Endothelial cell of umbilical vein (primary cell): ENCODE data around the gene COL6A2. TPM values are rescaled to one million over a fixed set of nuclear protein-coding genes. Genes with fewer than 3 reads are reported as not detected.

Source experiments
- BruUV-seq: library from RNA; stranded (reverse); fragments of 400-500 nt; replicated peaks from 2 replicates; lab custom pipeline; 2021; lab: Mats Ljungman, UMichigan
- CTCF ChIA-PET: fragments of 300-600, 350-600 bp; sonication (Branson Sonifier 250); formaldehyde crosslinking; loops from one replicate; lab custom pipeline; 2021; ENCODE audit warnings: antibody characterized with exemption, inconsistent platforms; lab: Charles Lee
- POLR2A ChIA-PET: fragments of 300-600, 350-600 bp; sonication (Branson Sonifier 250); formaldehyde crosslinking; loops from one replicate; lab custom pipeline; 2021; ENCODE audit warnings: antibody characterized with exemption, inconsistent platforms; lab: Charles Lee
- DNase-seq: peaks from one replicate; pipeline ENCODE4 v3.0.0-alpha.2; 2011; ENCODE audit warnings: low read depth, low spot score
- FAIRE-seq: peaks from 2 replicates; lab custom pipeline; 2011; peaks lifted over from hg19 to GRCh38; lab: Jason Lieb, UNC
- H2AFZ ChIP-seq: 2 replicates; pipeline ENCODE4 v1.6.0; 2012; ENCODE audit warnings: low read depth, low read length, control low read depth, inconsistent platforms
- H3K27ac ChIP-seq: 2 replicates; pipeline ENCODE4 v1.5.1; 2011; ENCODE audit warnings: low read depth, mild to moderate bottlenecking, control low read depth, low read length, moderate library complexity; ENCODE audit not compliant: insufficient read depth
- H3K27me3 ChIP-seq, 2 experiments: 2 replicates each; pipeline versions ENCODE4 v1.6.0 to v1.6.1; 2011; ENCODE audit warnings: low read length in 2 of 2, mixed read lengths in 1 of 2; ENCODE audit not compliant: control insufficient read depth in 2 of 2, insufficient read depth in 2 of 2
- H3K36me3 ChIP-seq, 2 experiments: 2 replicates in 1 of 2; 3 replicates in 1 of 2; pipeline ENCODE4 v1.5.1; 2011; ENCODE audit warnings: low read length in 2 of 2, mild to moderate bottlenecking in 1 of 2, moderate library complexity in 1 of 2; ENCODE audit not compliant: control insufficient read depth in 2 of 2, insufficient read depth in 2 of 2; ENCODE audit errors: extremely low read depth in 1 of 2
- H3K4me1 ChIP-seq: 3 replicates; pipeline ENCODE4 v1.5.1; 2011; ENCODE audit warnings: mild to moderate bottlenecking, low read length; ENCODE audit not compliant: control insufficient read depth, insufficient read depth; ENCODE audit errors: extremely low read depth
- H3K4me2 ChIP-seq: 2 replicates; pipeline ENCODE4 v1.6.1; 2011; ENCODE audit warnings: low read length, control low read depth, mixed read lengths; ENCODE audit not compliant: insufficient read depth
- H3K4me3 ChIP-seq, 3 experiments: fragments of 200-600 bp in 1 of 3; sonication (generic), shearing (Covaris generic) in 1 of 3; replicated peaks in 1 of 3; 2 replicates each; pipeline ENCODE4 v1.5.1; 2011 to 2016; ENCODE audit warnings: control low read depth in 3 of 3, low read length in 3 of 3, mild to moderate bottlenecking in 2 of 3, inconsistent platforms in 1 of 3, low read depth in 1 of 3, moderate library complexity in 1 of 3; ENCODE audit not compliant: insufficient read depth in 1 of 3
- H3K79me2 ChIP-seq: 2 replicates; pipeline ENCODE4 v1.6.0; 2012; ENCODE audit warnings: low read length, inconsistent platforms; ENCODE audit not compliant: control insufficient read depth, insufficient read depth
- H3K9ac ChIP-seq: replicated peaks from 2 replicates; pipeline ENCODE3; 2011; ENCODE audit warnings: low read length, control low read depth; ENCODE audit not compliant: insufficient read depth; ENCODE audit errors: extremely low read depth
- H3K9me1 ChIP-seq: replicated peaks from 3 replicates; pipeline ENCODE4 v1.6.0; 2011; ENCODE audit warnings: mild to moderate bottlenecking, low read length; ENCODE audit not compliant: control insufficient read depth, insufficient read depth; ENCODE audit errors: extremely low read depth
- H3K9me3 ChIP-seq: replicated peaks from 2 replicates; pipeline ENCODE4 v1.5.1; 2012; ENCODE audit warnings: low read length, inconsistent platforms; ENCODE audit not compliant: control insufficient read depth, insufficient read depth
- H4K20me1 ChIP-seq: replicated peaks from 2 replicates; pipeline ENCODE3; 2011; ENCODE audit warnings: mild to moderate bottlenecking, low read length; ENCODE audit not compliant: control insufficient read depth, insufficient read depth; ENCODE audit errors: extremely low read depth
- EZH2 ChIP-seq: IDR thresholded peaks from 2 replicates; pipeline ENCODE4 v1.6.1; 2012; ENCODE audit warnings: borderline replicate concordance, low read depth, mild to moderate bottlenecking, moderate library complexity, low read length, inconsistent platforms; ENCODE audit not compliant: severe bottlenecking
- FOS ChIP-seq: IDR thresholded peaks from 2 replicates; pipeline ENCODE4 v1.6.1; 2011; ENCODE audit warnings: mild to moderate bottlenecking, low read length, moderate library complexity, borderline replicate concordance; ENCODE audit not compliant: insufficient read depth
- GATA2 ChIP-seq: IDR thresholded peaks from 2 replicates; pipeline ENCODE4 v1.7.0; 2011; ENCODE audit warnings: low read depth, mild to moderate bottlenecking, moderate library complexity, mixed read lengths, low read length; ENCODE audit not compliant: insufficient read length, insufficient read depth
- JUN ChIP-seq: IDR thresholded peaks from 2 replicates; pipeline ENCODE4 v1.6.1; 2011; ENCODE audit warnings: borderline replicate concordance, low read depth; ENCODE audit not compliant: insufficient read length, insufficient read depth
- MYC ChIP-seq: IDR thresholded peaks from one replicate; pipeline ENCODE4 v1.6.1; 2011; ENCODE audit warnings: mild to moderate bottlenecking, low read depth, low read length
- POLR2A ChIP-seq: IDR thresholded peaks from 2 replicates; pipeline ENCODE4 v1.6.1; 2012; ENCODE audit warnings: low read depth, mild to moderate bottlenecking, control low read depth, low read length
- POLR2AphosphoS5 ChIP-seq: IDR thresholded peaks from 2 replicates; pipeline ENCODE4 v1.6.1; 2012; ENCODE audit warnings: low read depth, mild to moderate bottlenecking, control low read depth, low read length, moderate library complexity; ENCODE audit not compliant: insufficient read depth
- dilution Hi-C: fragments of 300-500 bp; cut with MboI; formaldehyde crosslinking; loops from one replicate; pipeline ENCODE4 v1.15.0; 2019; ENCODE audit warnings: low sequenced_read_pairs; ENCODE audit not compliant: extremely low pct_ligation_motif_present
- intact Hi-C: fragments of 100-400 bp; cut with micrococcal nuclease; formaldehyde crosslinking; loops from one replicate; pipeline ENCODE4 v1.10.0; 2022
- polyA plus RNA-seq, 4 experiments: library from polyadenylated mRNA; depleted of rRNA in 3 of 4; stranded (reverse) in 3 of 4; unstranded in 1 of 4; fragments of >200 nt; gene quantifications; 2 replicates each; pipeline versions ENCODE4 v1.2.1 to v1.2.3, GENCODE V29; 2011 to 2012; ENCODE audit warnings: missing spikeins in 1 of 4
- total RNA-seq: library from RNA; stranded (reverse); gene quantifications from 2 replicates; pipeline ENCODE4 v1.2.3, GENCODE V29; 2021
- TF ChIP-seq, protein P1 (sequence below), 2 donors: IDR thresholded peaks; 1 replicate in 1 of 2; 2 replicates in 1 of 2; pipeline ENCODE4 v1.5.1; 2011; ENCODE audit warnings: low read length in 2 of 2, mild to moderate bottlenecking in 2 of 2, moderate library complexity in 2 of 2, control low read depth in 1 of 2, inconsistent platforms in 1 of 2, low read depth in 1 of 2; ENCODE audit not compliant: insufficient read depth in 1 of 2; ENCODE audit errors: extremely low read depth in 1 of 2
- TF ChIP-seq, protein P2 (sequence below): IDR thresholded peaks from 2 replicates; pipeline ENCODE4 v1.6.1; 2011; ENCODE audit not compliant: insufficient read depth, insufficient read length

Gene COL6A2
- total and polyA plus RNA-seq, 2 donors (not counting 3 experiments of a cell fraction or from before 2014, with no cell fraction given) = 3.4 to 6.1 TPM

DNA sequence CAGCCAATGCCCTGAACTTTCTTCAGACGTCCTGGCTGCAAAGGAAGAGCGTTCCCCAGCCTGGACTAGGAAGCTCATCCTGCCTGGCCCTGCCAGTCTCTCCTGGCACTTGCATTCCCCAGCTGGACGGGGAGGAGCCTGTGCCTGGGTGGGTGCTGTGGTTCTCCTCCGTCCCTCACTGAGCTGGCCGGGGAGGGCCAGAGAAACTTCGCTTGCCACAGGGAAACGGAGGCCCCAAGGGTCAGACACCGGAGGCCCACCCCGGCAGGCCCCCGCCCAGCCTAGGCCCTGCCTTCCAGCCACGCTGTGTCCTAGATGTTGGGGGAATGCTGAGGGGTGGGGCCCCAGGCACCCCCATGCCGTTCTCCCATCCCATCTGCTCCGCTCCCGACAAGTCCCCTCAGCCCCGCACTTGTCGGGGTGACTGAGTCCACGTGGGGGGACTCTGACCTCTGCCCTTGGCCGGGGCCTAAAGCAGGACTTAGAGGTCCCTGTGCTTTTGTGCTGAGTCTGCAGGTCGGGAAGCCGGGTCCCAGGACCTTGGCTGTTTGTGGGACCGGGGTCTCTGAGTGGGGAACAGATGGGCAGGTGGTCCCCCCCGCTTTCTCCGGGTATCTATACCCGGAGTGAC, 52.7 kb downstream of the COL6A2 start:
- ChIA-PET CTCF (interaction anchor here (1.6 kb wide), 1 partner anchor 8 kb away, joined by 6 read pairs; no protein-coding TSS in a partner anchor), POLR2A (no interaction called here)
- no peak for FAIRE-seq
- intact Hi-C loops (loop anchor here (5.0 kb wide), 1 partner anchor 37 kb away; no protein-coding TSS in a partner anchor), dilution Hi-C loops (no loop called here)
- no TSS peak for BruUV-seq
- Histone ChIP-seq H3K36me3 (no peaks in the 10 kb centered on the region), H3K27me3 (no peaks in the 10 kb centered on the region), H4K20me1 (no peaks in the 10 kb centered on the region), H2AFZ (no peak overlapping the region), H3K9me3 (no peaks in the 10 kb centered on the region), H3K79me2 (no peaks in the 10 kb centered on the region), H3K4me1 (no peaks in the 10 kb centered on the region), H3K27ac (no peak overlapping the region), H3K9me1 (no peaks in the 10 kb centered on the region), H3K4me3 (no peak overlapping the region), H3K4me2 (no peak overlapping the region), H3K9ac (no peak overlapping the region)
- TF ChIP-seq EZH2 (no peak), GATA2 (no peak), MYC (no peak), JUN (no peak), FOS (no peak), POLR2AphosphoS5 (no peak), POLR2A (no peak)
- TF ChIP-seq, protein P1, sequence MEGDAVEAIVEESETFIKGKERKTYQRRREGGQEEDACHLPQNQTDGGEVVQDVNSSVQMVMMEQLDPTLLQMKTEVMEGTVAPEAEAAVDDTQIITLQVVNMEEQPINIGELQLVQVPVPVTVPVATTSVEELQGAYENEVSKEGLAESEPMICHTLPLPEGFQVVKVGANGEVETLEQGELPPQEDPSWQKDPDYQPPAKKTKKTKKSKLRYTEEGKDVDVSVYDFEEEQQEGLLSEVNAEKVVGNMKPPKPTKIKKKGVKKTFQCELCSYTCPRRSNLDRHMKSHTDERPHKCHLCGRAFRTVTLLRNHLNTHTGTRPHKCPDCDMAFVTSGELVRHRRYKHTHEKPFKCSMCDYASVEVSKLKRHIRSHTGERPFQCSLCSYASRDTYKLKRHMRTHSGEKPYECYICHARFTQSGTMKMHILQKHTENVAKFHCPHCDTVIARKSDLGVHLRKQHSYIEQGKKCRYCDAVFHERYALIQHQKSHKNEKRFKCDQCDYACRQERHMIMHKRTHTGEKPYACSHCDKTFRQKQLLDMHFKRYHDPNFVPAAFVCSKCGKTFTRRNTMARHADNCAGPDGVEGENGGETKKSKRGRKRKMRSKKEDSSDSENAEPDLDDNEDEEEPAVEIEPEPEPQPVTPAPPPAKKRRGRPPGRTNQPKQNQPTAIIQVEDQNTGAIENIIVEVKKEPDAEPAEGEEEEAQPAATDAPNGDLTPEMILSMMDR (IDR thresholded peaks at IDR 0.05; ENCODE audit: extremely low read depth in 1 of 2, insufficient read depth in 1 of 2, low read depth in 1 of 2, low read length in 2 of 2) = no peak
- TF ChIP-seq, protein P2, sequence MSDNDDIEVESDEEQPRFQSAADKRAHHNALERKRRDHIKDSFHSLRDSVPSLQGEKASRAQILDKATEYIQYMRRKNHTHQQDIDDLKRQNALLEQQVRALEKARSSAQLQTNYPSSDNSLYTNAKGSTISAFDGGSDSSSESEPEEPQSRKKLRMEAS = no peak
- DNase-seq = no peak
